GM12891 (cell line): Measurements from ENCODE around the gene FGF14.

Source experiments
- POLR2A ChIP-seq: IDR thresholded peaks from 2 replicates; pipeline ENCODE4 v1.6.1; 2011; ENCODE audit warnings: low read depth, low read length, control low read depth
- POLR2AphosphoS5 ChIP-seq: IDR thresholded peaks from 2 replicates; pipeline ENCODE4 v1.6.1; 2011; ENCODE audit warnings: low read depth, low read length, control low read depth
- TAF1 ChIP-seq: IDR thresholded peaks from 2 replicates; pipeline ENCODE4 v1.6.1; 2011; ENCODE audit warnings: low read depth, low read length, control low read depth

DNA sequence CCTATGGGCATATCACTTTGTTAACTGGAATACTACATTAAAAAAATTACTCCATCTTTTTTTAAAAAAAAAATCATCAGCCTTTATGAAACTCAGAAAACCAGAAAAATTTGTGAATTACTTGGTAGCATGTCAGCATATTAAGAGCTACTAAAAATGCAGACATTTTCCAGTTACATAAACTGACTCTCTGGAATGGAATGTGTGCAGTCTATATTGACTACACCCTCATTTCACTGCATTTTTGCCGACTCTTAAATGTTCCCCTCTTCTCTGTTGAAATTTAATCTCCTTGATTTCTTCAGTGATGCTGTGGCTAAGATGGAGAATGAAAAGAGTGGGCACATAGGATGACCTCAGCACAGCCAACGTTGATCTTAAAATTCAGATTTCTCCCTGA is 555.6 kb downstream of the FGF14 start:
- no peak for TF ChIP-seq POLR2AphosphoS5
- TF ChIP-seq POLR2A: no peak
- TF ChIP-seq TAF1: no peak
